Peyer's patch (tissue), 4 donors: ENCODE data around the gene FSIP1.

Source experiments
- POLR2A ChIP-seq, 2 donors: fragments of 450-650 bp; IDR thresholded peaks; one replicate each; pipeline ENCODE4 v1.5.1; 2017; ENCODE audit warnings: antibody characterized with exemption in 2 of 2, mild to moderate bottlenecking in 2 of 2, moderate library complexity in 2 of 2
- TF ChIP-seq, protein P1 (sequence below), 6 experiments: fragments of 450-650 bp in 4 of 6; fragments of 200-600 bp in 2 of 6; sonication (generic) in 1 of 6; IDR thresholded peaks; one replicate each; pipeline ENCODE4 v1.5.1; 2017 to 2019; ENCODE audit warnings: antibody characterized with exemption in 6 of 6, mild to moderate bottlenecking in 3 of 6, moderate library complexity in 1 of 6

DNA sequence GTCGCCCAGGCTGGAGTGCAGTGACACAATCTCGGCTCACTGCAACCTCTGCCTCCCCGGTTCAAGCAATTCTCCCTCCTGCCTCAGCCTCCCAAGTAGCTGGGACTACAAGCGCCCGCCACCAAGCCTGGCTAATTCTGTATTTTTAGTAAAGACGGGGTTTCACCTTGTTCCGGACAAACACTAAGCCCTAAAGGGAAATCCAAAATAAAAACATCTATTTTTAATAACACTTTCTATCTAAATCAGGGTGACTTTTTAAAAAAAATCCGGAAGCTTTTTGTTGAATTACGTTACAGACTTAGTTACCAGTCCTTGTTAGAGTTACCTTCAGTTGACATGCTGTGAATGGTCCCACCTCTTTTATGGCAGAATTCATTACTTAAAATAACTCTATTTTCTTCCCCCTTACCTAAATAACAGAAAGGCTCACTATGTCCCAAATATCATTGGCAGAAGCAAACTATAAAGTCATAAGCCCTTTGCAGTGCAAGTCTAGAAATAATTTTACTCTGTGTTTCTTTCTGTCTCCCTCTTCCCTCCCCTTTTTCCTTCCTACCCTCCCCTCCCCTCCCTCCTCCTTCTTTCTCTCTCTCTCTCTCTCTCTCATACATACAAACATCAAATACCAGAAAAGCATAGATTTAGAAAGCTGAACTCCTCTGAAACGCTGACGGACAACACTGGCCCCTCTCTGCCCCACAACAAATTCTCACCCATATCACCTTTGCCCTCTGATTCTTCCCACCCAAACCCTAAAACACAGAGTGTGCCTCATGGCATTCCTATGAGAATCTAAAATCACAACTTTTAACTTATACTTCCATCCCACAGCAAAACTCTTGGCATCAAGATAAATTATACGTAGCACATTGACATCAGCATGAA lies 183.4 kb downstream of the FSIP1 start:
- TF ChIP-seq, protein P1, sequence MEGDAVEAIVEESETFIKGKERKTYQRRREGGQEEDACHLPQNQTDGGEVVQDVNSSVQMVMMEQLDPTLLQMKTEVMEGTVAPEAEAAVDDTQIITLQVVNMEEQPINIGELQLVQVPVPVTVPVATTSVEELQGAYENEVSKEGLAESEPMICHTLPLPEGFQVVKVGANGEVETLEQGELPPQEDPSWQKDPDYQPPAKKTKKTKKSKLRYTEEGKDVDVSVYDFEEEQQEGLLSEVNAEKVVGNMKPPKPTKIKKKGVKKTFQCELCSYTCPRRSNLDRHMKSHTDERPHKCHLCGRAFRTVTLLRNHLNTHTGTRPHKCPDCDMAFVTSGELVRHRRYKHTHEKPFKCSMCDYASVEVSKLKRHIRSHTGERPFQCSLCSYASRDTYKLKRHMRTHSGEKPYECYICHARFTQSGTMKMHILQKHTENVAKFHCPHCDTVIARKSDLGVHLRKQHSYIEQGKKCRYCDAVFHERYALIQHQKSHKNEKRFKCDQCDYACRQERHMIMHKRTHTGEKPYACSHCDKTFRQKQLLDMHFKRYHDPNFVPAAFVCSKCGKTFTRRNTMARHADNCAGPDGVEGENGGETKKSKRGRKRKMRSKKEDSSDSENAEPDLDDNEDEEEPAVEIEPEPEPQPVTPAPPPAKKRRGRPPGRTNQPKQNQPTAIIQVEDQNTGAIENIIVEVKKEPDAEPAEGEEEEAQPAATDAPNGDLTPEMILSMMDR (IDR thresholded peaks at IDR 0.05): no peak
- TF ChIP-seq POLR2A (IDR thresholded peaks at IDR 0.05): no peak
